ENCODE data around the gene OSGIN1.

OSGIN1 gene, protein sequence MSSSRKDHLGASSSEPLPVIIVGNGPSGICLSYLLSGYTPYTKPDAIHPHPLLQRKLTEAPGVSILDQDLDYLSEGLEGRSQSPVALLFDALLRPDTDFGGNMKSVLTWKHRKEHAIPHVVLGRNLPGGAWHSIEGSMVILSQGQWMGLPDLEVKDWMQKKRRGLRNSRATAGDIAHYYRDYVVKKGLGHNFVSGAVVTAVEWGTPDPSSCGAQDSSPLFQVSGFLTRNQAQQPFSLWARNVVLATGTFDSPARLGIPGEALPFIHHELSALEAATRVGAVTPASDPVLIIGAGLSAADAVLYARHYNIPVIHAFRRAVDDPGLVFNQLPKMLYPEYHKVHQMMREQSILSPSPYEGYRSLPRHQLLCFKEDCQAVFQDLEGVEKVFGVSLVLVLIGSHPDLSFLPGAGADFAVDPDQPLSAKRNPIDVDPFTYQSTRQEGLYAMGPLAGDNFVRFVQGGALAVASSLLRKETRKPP
- total RNA-seq = 0 to 3.5 (median 1.9) reads per million in 9 experiments

DNA sequence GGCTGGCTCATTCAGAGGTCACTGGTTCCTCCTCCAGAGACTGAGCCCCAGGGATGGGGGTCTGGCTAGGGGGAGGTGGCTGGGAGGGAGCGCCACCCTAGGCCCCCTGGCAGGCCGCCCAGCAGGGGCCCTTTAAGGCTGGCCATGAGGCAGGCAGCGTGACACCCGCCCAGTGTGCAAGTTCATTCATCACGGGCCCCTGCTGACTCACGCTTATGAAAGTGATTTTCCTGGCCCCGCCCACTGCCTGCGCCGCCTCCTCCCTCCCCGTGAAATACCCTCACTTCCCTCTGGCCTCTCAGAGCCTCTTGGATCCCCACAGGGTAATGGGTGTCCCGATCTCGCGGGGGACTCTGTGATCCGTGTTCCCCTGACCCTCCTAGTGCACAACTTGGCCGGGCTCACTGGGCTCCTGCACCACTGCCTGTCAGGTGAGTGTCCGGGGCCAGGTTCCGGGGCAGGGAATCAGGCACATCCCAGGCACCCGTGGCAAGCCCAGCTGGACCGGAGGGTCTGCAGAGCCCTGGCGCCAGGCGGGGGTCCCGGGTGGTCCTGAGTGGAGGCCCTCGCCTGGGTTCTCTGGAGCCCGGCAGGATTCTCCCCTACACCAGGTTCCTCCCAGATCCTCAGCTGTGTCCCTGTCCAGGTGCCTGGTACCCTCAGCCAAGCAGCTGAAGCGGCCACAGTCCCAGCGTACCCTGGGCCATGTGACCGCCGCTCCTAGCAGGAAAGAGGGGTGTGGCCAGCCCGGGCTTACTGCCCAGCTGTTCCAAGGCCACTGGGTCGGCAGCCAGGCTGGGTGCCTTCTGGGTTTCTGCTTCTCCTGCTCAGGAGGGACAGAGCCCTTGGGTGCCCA, at the start of gene OSGIN1:
OSGIN1 (plus strand) TSS at position 301 of the 856 bp plus-strand sequence. CDS start 4,432 bp downstream, outside the sequence.
- no peaks in the 10 kb centered on the region for H3K9me3 Mint-ChIP-seq
- no peaks in the 10 kb centered on the region for H3K36me3 Mint-ChIP-seq (ENCODE audit: insufficient read depth)
- DNase-seq (peak; percentile 7 to 24 (median 17)), ATAC-seq (replicated peaks) (peak; percentile 73)
- H3K27me3 Mint-ChIP-seq = peaks cover 16 to 48% of the 10 kb centered on the region in 2 donors
- H3K4me1 Mint-ChIP-seq (ENCODE audit: low read depth in 2 of 2) = peaks cover 0 to 6% of the 10 kb centered on the region in 2 donors
- peak within 1 kb of the TSS in 1 of 2 donors; percentile 33 for H3K4me3 Mint-ChIP-seq
- H3K27ac Mint-ChIP-seq = no peak within 1 kb of the TSS

DNA sequence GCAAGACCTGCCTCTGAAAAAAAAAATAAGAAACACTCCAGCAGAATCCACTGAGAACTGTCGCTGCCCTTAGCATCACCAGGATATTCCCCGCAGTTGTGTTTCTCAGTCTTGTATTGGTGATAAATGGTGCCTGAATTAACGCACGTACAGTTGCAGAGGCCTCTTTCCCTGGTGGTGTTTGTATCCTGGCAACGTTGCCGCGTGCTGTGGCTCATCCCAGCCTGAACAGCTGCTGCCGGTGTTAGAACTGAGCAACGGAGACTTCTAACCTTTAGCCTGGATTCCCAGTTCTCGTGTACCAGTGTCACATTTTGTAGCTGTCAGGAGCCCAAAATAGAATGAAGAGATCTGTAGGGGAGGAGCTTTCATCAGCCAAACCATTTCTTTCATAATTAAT, 49.3 kb upstream of the OSGIN1 start:
- H3K9me3 Mint-ChIP-seq = no peaks in the 10 kb centered on the region
- ATAC-seq (replicated peaks) (no peak), DNase-seq (no peak)
- H3K4me3 Mint-ChIP-seq = no peak overlapping the region
- no peak overlapping the region for H3K27ac Mint-ChIP-seq
- no peaks in the 10 kb centered on the region for H3K27me3 Mint-ChIP-seq
- H3K36me3 Mint-ChIP-seq (ENCODE audit: insufficient read depth) = peaks cover 31% of the 10 kb centered on the region
- peaks cover 26 to 27% of the 10 kb centered on the region in 2 donors for H3K4me1 Mint-ChIP-seq (ENCODE audit: low read depth in 2 of 2)

DNA sequence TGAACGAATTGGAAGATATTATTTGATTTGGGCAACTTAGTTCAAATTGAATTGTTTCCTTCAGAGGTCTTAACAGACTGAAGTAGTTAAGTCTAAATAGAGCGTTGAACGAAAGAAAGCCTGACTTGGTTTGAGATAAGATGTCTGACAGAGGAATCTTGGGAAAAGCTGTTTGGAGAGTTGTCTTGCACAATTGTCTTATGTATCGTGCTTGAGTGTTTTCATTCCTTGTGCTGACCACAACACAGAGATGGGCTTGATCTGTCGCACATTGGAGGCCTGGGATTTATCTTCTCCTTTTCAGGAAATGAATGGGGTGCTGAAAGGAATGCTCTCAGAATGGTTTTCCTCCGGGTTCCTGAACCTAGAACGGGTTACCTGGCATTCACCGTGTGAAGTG, 46.4 kb upstream of the OSGIN1 start:
- Mint-ChIP-seq H3K27ac (no peak overlapping the region), H3K4me3 (no peak overlapping the region), H3K9me3 (no peaks in the 10 kb centered on the region), H3K36me3 (ENCODE audit: insufficient read depth) (peaks cover 51% of the 10 kb centered on the region), H3K27me3 (no peaks in the 10 kb centered on the region), H3K4me1 (ENCODE audit: low read depth in 2 of 2) (peaks cover 9 to 17% of the 10 kb centered on the region in 2 donors)
- ATAC-seq (replicated peaks) (no peak), DNase-seq (no peak)

DNA sequence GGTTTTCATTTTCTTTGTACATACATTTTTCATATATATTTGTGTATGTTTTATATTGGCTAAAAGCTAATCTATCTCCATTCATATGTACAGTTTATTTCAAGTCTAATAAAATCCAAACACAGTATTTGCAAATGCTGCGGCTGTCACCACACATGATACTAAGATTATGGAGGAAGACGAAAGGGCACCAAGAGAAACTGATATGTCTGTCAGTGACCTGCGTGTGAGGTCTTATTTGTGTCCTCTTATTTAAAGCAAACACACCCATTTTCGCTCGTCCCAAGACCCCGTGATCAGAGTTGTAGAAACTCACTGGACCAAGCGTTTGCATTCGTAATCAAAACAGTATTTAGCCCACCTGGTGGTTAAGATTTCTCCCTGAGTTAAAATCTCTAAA, 45.9 kb upstream of the OSGIN1 start:
- no peak overlapping the region for H3K4me3 Mint-ChIP-seq
- DNase-seq (no peak), ATAC-seq (replicated peaks) (no peak)
- H3K27ac Mint-ChIP-seq = no peak overlapping the region
- no peaks in the 10 kb centered on the region for H3K9me3 Mint-ChIP-seq
- H3K36me3 Mint-ChIP-seq (ENCODE audit: insufficient read depth) = peaks cover 53% of the 10 kb centered on the region
- H3K27me3 Mint-ChIP-seq = no peaks in the 10 kb centered on the region
- H3K4me1 Mint-ChIP-seq (ENCODE audit: low read depth in 2 of 2) = peaks cover 5 to 15% of the 10 kb centered on the region in 2 donors

DNA sequence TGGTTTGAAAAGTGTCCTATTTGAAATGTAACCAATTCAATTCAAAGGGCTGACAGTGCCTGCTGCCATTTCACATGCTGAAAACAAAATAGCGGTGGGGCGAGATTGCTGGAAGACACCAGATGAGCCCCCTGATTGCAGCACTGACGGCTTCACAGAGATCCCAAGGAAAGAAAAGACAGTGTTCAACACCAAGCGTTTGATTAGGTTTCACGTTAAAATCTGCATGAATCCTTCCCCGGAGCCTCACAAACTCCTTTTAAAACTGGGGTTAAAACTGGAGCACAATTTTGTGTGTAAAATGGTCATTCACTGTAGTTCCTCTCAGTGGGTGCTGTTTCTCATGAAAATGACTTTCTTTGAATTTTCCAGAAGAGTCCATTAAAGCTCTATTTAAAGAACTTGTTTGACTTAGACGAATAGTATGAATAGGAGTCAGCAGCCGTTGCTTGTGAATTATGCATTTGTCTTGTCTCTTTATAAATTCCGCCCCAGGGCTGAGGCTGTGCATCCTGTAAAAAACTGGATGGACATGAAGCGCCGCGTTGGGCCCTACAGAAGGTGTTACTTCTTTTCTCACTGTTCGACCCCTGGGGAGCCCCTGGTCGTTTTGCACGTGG, 45.3 kb upstream of the OSGIN1 start:
- no peak for ATAC-seq (replicated peaks)
- Mint-ChIP-seq H3K27me3 (no peaks in the 10 kb centered on the region), H3K4me3 (no peak overlapping the region), H3K9me3 (no peaks in the 10 kb centered on the region), H3K27ac (no peak overlapping the region), H3K4me1 (ENCODE audit: low read depth in 2 of 2) (peaks cover 2 to 11% of the 10 kb centered on the region in 2 donors), H3K36me3 (ENCODE audit: insufficient read depth) (peaks cover 54% of the 10 kb centered on the region)
- DNase-seq = no peak

DNA sequence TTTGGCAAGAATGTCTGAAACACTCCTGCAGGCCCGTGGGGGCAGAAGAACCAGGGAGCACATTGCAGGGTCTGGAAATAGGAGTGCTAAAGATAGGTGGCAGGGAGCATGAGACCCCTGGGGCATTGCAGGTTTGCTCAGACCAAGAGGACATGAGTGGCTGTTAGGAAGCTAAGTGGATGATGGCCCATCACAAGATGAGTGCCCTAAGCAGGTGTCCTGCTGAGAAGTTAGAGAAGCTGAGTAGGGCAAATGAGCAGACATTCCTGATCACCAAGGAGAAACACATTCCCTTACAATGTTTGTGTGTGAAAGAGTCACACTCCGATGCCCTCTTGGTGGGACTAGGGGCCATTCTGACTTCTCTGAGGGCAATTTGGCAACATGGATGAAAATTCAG, 44.2 kb upstream of the OSGIN1 start:
- H3K4me3 Mint-ChIP-seq = no peak overlapping the region
- DNase-seq (no peak), ATAC-seq (replicated peaks) (no peak)
- peaks cover 63% of the 10 kb centered on the region for H3K36me3 Mint-ChIP-seq (ENCODE audit: insufficient read depth)
- no peaks in the 10 kb centered on the region for H3K9me3 Mint-ChIP-seq
- H3K27ac Mint-ChIP-seq = no peak overlapping the region
- peaks cover 0 to 9% of the 10 kb centered on the region in 2 donors for H3K4me1 Mint-ChIP-seq (ENCODE audit: low read depth in 2 of 2)
- H3K27me3 Mint-ChIP-seq = no peaks in the 10 kb centered on the region

DNA sequence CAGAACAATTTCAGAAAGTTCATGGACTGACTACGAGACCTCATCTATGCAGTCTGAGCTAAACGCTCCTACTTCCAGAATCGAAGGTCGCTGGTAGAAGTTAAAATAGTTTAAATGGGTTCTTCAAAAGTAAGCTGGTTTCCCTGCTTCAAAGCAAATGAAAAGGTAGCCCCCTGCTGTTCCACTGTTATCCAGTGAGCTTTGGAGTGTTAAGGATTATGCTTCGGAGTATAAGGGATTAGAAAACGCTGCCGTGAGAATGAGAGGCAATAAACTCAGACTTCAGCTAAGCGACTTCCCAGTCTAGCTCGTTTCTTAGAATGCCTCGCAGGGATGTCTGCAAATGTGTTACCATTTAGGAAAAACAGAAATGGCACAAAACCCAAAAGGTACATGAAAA, 41.8 kb upstream of the OSGIN1 start:
- Mint-ChIP-seq H3K27ac (no peak overlapping the region), H3K4me3 (no peak overlapping the region), H3K9me3 (no peaks in the 10 kb centered on the region), H3K4me1 (ENCODE audit: low read depth in 2 of 2) (peaks cover 6 to 13% of the 10 kb centered on the region in 2 donors), H3K27me3 (no peaks in the 10 kb centered on the region), H3K36me3 (ENCODE audit: insufficient read depth) (peaks cover 81% of the 10 kb centered on the region)
- ATAC-seq (replicated peaks) = no peak
- DNase-seq = no peak

DNA sequence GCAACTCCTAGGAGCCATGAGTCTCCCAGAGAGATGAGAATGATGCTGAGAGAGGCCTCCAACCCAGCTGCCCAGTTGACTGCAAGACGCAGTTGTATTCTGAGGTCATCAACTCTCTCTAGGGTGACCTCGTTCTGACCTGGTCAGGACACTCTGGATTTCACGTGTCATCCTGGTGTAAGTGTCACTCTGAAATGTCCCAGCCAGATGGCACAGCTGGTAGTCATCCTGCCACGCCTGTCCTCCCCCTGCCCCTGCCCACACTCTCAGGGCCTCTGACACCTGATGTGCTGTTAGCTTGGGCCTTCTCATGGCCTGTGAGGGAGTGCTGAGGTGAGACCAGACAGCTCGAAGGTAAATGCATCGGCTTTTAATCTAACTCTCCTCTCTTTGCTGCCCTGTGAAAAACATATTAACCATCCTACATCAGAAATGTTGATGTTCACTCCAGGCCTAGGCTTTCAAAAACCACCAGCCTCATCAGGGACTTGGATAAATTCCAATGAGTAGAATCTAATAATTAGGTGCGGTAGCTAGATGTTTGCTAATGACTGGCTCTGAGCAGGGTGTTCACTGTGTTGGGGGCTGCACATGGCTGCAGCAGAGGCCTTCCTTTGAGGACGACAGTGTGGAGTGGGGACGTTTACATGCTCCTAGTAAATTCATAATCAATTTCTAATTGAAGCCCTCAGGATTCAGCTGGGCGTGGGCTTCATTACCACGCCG, 40.4 kb upstream of the OSGIN1 start:
- peak overlapping the region; percentile 29 to 31 for H3K27ac Mint-ChIP-seq
- H3K4me1 Mint-ChIP-seq (ENCODE audit: low read depth in 2 of 2) = peaks cover 8 to 15% of the 10 kb centered on the region in 2 donors
- DNase-seq = no peak
- H3K4me3 Mint-ChIP-seq = no peak overlapping the region
- no peaks in the 10 kb centered on the region for H3K9me3 Mint-ChIP-seq
- no peak for ATAC-seq (replicated peaks)
- peaks cover 70% of the 10 kb centered on the region for H3K36me3 Mint-ChIP-seq (ENCODE audit: insufficient read depth)
- no peaks in the 10 kb centered on the region for H3K27me3 Mint-ChIP-seq

DNA sequence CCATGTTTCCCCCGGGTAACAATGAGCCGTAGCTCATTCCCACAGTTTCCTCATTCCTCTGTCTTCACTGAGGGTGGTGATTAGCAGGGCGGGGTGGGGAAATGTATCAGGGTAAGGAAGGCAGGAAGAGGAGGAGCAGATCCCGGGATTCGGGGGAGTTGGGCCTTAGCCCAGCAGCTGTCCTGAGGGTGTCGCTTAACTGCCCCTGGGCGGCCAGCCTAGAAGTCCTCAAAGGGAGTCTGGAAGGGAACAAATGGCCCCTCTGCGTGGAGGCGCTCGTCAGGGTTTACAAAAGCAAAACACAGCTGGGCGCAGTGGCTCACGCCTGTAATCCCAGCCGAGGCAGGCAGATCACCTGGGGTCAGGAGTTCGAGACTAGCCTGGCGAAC, 39.8 kb upstream of the OSGIN1 start:
- no peak for DNase-seq
- no peak overlapping the region for H3K4me3 Mint-ChIP-seq
- peaks cover 66% of the 10 kb centered on the region for H3K36me3 Mint-ChIP-seq (ENCODE audit: insufficient read depth)
- peaks cover 8 to 15% of the 10 kb centered on the region in 2 donors for H3K4me1 Mint-ChIP-seq (ENCODE audit: low read depth in 2 of 2)
- no peak for ATAC-seq (replicated peaks)
- H3K9me3 Mint-ChIP-seq = no peaks in the 10 kb centered on the region
- peak overlapping the region; percentile 29 to 31 for H3K27ac Mint-ChIP-seq
- no peaks in the 10 kb centered on the region for H3K27me3 Mint-ChIP-seq

DNA sequence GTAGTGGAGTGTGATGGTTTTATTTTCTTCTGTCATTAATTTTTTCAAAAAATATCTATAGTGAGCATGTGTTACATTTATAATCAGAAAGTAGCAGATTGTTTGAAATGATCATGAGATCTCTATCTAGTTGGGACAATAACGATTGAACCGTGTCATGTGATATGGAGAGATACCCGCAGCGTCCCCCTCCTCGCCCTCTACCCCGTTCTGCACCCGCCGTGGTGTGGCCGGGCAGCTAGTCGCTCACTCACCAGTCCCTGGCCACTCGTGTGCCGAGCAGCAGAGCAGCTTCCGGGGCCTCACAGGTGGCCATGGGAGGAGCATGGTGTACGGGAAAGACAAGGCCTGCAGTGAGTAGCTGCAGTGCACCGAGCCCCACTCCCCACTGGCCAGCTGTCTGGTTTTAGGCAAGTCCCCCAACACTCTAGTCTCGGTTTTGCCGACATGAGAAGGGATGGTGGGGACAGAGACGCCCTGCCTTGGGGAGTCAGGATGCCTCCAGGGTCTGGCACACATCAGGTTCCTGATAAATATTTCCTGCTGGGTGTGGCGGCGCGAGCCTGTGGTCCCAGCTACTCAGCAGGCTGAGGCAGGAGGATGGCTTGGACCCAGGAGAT, 38.8 kb upstream of the OSGIN1 start:
- peaks cover 57% of the 10 kb centered on the region for H3K36me3 Mint-ChIP-seq (ENCODE audit: insufficient read depth)
- no peaks in the 10 kb centered on the region for H3K27me3 Mint-ChIP-seq
- H3K4me1 Mint-ChIP-seq (ENCODE audit: low read depth in 2 of 2) = peaks cover 8 to 13% of the 10 kb centered on the region in 2 donors
- DNase-seq (no peak), ATAC-seq (replicated peaks) (no peak)
- no peaks in the 10 kb centered on the region for H3K9me3 Mint-ChIP-seq
- H3K27ac Mint-ChIP-seq = no peak overlapping the region
- H3K4me3 Mint-ChIP-seq = no peak overlapping the region

DNA sequence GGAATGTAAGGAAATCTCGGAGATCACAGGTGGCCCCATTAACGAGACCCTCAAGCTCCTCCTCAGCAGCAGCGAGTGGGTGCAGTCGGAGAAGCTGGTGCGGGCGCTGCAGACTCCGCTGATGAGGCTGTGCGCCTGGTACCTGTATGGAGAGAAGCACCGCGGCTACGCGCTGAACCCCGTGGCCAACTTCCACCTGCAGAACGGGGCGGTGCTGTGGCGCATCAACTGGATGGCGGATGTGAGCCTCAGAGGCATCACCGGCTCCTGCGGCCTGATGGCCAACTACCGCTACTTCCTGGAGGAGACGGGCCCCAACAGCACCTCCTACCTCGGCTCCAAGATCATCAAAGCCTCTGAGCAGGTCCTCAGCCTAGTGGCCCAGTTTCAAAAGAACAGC, 38.0 kb upstream of the OSGIN1 start:
- Mint-ChIP-seq H3K9me3 (no peaks in the 10 kb centered on the region), H3K27me3 (no peaks in the 10 kb centered on the region), H3K27ac (no peak overlapping the region), H3K4me1 (ENCODE audit: low read depth in 2 of 2) (peaks cover 8 to 14% of the 10 kb centered on the region in 2 donors), H3K4me3 (no peak overlapping the region), H3K36me3 (ENCODE audit: insufficient read depth) (peaks cover 49% of the 10 kb centered on the region)
- ATAC-seq (replicated peaks) = no peak
- no peak for DNase-seq

DNA sequence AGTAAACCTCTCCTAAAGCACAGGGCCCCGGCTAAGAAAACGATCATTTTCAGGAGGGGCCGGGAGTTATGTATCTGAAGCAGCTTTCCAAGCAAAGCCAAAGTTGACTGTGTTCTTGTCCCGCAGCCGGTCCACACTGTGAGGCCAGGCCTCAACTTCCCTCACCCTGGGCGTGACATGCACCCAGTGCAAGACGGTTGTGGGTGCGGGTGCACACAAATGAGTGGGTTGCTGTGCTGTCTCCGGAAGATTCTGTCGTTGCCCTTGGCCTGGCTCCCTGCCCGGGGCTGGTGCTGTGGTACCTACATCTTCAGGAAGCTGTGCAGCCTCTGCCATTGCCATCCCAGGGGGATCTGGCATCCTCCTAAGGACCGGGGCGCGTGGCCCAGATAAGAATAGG, 37.5 kb upstream of the OSGIN1 start:
- H3K4me3 Mint-ChIP-seq = no peak overlapping the region
- peaks cover 9 to 14% of the 10 kb centered on the region in 2 donors for H3K4me1 Mint-ChIP-seq (ENCODE audit: low read depth in 2 of 2)
- H3K36me3 Mint-ChIP-seq (ENCODE audit: insufficient read depth) = peaks cover 44% of the 10 kb centered on the region
- ATAC-seq (replicated peaks) (no peak), DNase-seq (no peak)
- no peak overlapping the region for H3K27ac Mint-ChIP-seq
- H3K9me3 Mint-ChIP-seq = no peaks in the 10 kb centered on the region
- H3K27me3 Mint-ChIP-seq = no peaks in the 10 kb centered on the region
